Tibial artery (tissue), 4 donors: ENCODE measurements around the gene KIAA0319L.
"Not testable (repeated sequence)": the region's sequence is repeated elsewhere in the genome, so short reads cannot be mapped to it uniquely, and the experiment has no call there.

ENCODE experiments used
- DNase-seq, 2 donors: peaks; one replicate each; pipeline ENCODE4 v3.0.0-alpha.2; 2019
- H3K27ac ChIP-seq, 2 donors: fragments of 200-600 bp; sonication (generic) in 1 of 2; 1 replicate in 1 of 2; 2 replicates in 1 of 2; pipeline ENCODE4 v1.5.1; 2018 to 2019; ENCODE audit warnings: mild to moderate bottlenecking in 1 of 2
- H3K27me3 ChIP-seq, 2 donors: fragments of 200-600 bp; sonication (generic) in 1 of 2; one replicate each; pipeline versions ENCODE4 v1.5.1 to v1.6.0; 2016 to 2019
- H3K36me3 ChIP-seq, 3 donors: fragments of 200-600 bp; sonication (generic) in 2 of 3; one replicate each; pipeline ENCODE4 v1.5.1; 2016 to 2019; ENCODE audit warnings: mild to moderate bottlenecking in 2 of 3
- H3K4me1 ChIP-seq, 4 donors: fragments of 200-600 bp; sonication (generic) in 2 of 4; 1 replicate in 3 of 4; 2 replicates in 1 of 4; pipeline ENCODE4 v1.5.1; 2016 to 2019
- H3K4me3 ChIP-seq, 2 donors: fragments of 200-600 bp; sonication (generic) in 1 of 2; 1 replicate in 1 of 2; 2 replicates in 1 of 2; pipeline ENCODE4 v1.5.1; 2018 to 2019; ENCODE audit warnings: mild to moderate bottlenecking in 2 of 2
- H3K9me3 ChIP-seq, 3 donors: fragments of 200-600 bp; sonication (generic) in 1 of 3; one replicate each; pipeline ENCODE4 v1.5.1; 2016 to 2019
- intact Hi-C: fragments of 100-400 bp; cut with DNase I; formaldehyde crosslinking; loops from one replicate; pipeline ENCODE4 v1.15.0; 2023; ENCODE audit warnings: low total_unique reads
- TF ChIP-seq, protein P1 (sequence below), 2 experiments: fragments of 200-600 bp in 1 of 2; fragments of 450-650 bp in 1 of 2; IDR thresholded peaks; one replicate each; pipeline ENCODE4 v1.5.1; 2017 to 2019; ENCODE audit warnings: antibody characterized with exemption in 2 of 2, mild to moderate bottlenecking in 1 of 2, moderate library complexity in 1 of 2

Gene KIAA0319L

DNA sequence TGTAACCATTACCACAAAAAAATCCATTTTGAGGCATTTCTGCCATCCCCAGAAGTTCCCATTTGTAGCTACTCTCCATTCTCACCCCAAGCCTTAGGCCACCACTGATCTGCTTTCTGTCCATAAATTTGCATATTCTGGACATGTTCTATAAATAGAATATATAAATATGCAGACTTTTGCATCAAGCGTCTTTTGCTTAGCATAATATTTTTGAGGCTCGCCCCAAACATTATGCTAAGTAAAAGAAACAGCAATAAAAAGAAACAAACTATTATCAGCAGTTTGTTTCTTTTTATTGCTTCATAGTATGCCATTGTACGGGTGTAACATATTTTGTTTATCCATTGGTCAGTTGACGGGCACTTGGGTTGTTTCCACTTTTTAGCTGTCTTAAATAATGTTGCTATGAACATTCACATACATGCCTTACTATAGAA is 23.8 kb upstream of the KIAA0319L start:
- intact Hi-C loops, result no loop called here

DNA sequence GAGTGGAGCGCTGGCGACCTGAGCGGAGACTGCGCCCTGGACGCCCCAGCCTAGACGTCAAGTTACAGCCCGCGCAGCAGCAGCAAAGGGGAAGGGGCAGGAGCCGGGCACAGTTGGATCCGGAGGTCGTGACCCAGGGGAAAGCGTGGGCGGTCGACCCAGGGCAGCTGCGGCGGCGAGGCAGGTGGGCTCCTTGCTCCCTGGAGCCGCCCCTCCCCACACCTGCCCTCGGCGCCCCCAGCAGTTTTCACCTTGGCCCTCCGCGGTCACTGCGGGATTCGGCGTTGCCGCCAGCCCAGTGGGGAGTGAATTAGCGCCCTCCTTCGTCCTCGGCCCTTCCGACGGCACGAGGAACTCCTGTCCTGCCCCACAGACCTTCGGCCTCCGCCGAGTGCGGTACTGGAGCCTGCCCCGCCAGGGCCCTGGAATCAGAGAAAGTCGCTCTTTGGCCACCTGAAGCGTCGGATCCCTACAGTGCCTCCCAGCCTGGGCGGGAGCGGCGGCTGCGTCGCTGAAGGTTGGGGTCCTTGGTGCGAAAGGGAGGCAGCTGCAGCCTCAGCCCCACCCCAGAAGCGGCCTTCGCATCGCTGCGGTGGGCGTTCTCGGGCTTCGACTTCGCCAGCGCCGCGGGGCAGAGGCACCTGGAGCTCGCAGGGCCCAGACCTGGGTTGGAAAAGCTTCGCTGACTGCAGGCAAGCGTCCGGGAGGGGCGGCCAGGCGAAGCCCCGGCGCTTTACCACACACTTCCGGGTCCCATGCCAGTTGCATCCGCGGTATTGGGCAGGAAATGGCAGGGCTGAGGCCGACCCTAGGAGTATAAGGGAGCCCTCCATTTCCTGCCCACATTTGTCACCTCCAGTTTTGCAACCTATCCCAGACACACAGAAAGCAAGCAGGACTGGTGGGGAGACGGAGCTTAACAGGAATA is 20.1 kb upstream of the KIAA0319L start:
- TF ChIP-seq, protein P1, sequence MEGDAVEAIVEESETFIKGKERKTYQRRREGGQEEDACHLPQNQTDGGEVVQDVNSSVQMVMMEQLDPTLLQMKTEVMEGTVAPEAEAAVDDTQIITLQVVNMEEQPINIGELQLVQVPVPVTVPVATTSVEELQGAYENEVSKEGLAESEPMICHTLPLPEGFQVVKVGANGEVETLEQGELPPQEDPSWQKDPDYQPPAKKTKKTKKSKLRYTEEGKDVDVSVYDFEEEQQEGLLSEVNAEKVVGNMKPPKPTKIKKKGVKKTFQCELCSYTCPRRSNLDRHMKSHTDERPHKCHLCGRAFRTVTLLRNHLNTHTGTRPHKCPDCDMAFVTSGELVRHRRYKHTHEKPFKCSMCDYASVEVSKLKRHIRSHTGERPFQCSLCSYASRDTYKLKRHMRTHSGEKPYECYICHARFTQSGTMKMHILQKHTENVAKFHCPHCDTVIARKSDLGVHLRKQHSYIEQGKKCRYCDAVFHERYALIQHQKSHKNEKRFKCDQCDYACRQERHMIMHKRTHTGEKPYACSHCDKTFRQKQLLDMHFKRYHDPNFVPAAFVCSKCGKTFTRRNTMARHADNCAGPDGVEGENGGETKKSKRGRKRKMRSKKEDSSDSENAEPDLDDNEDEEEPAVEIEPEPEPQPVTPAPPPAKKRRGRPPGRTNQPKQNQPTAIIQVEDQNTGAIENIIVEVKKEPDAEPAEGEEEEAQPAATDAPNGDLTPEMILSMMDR (IDR thresholded peaks at IDR 0.05), result no peak
- no peaks in the 10 kb centered on the region for H3K36me3 ChIP-seq
- no peak for DNase-seq
- intact Hi-C loops, result no loop called here
- peaks cover 0 to 35% (median 28%) of the 10 kb centered on the region in 4 donors for H3K4me1 ChIP-seq
- no peaks in the 10 kb centered on the region for H3K9me3 ChIP-seq
- H3K27me3 ChIP-seq, result peaks cover 0 to 51% of the 10 kb centered on the region in 2 donors
- peak overlapping the region in 1 of 2 donors; percentile 7 for H3K27ac ChIP-seq
- H3K4me3 ChIP-seq, result peak overlapping the region; percentile 48 to 53

More for the DNA sequence above, 23.8 kb upstream of the KIAA0319L start:
- no peaks in the 10 kb centered on the region for H3K36me3 ChIP-seq
- no peaks in the 10 kb centered on the region for H3K9me3 ChIP-seq
- H3K27me3 ChIP-seq, result peaks cover 0 to 17% of the 10 kb centered on the region in 2 donors
- TF ChIP-seq, protein P1 (IDR thresholded peaks at IDR 0.05), result no peak
- no peak overlapping the region for H3K27ac ChIP-seq
- H3K4me1 ChIP-seq, result peaks cover 0 to 19% (median 15%) of the 10 kb centered on the region in 4 donors
- DNase-seq, result no peak
- H3K4me3 ChIP-seq, result no peak overlapping the region

DNA sequence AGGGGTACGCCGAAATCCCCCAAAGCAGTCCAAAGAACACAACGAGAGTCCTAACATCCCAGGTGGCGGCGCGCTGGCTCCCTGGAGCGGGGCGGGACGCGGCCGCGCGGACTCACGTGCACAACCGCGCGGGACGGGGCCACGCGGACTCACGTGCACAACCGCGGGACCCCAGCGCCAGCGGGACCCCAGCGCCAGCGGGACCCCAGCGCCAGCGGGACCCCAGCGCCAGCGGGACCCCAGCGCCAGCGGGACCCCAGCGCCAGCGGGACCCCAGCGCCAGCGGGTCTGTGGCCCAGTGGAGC is 19.5 kb upstream of the KIAA0319L start:
- H3K36me3 ChIP-seq, H3K27ac ChIP-seq, intact Hi-C loops, DNase-seq, H3K9me3 ChIP-seq: not testable (repeated sequence)
- Histone ChIP-seq H3K4me3 (peak overlapping the region; percentile 48 to 53), H3K4me1 (peaks cover 0 to 35% (median 28%) of the 10 kb centered on the region in 4 donors), H3K27me3 (peaks cover 0 to 57% of the 10 kb centered on the region in 2 donors)

DNA sequence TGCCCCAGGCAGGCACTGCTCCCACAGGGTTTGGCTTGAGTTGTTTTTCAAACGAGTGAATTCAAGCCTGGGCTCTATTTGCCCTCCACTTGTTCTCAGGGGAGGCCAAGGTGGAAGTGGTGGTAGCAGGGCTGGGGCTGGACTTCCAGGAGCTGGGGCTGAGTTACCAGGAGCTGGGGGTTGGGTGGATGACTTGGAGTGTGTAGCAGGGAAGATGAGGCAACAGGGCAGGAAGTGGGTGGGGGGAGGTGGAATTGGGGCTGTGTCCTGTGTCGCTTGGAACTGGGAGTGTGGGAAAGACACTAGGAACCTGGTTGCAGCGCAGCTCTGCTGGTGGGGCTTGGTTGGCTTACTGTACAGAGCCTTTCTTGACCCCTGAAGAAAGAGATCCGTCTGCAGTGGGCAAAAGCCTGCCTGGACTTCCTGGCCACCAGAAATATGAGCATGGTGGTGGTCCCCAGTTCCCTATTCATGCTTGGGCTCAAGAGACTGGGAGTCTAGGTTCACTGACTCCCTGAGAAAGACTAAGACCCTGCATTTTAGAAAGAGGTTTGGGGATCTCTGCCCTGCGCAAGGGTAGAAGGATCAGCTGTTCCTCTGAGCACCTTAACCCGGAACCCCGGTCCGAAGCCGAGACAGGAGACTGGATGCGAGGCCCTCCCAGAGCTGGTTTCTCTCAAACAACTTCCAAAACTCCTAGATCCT is 19.0 kb upstream of the KIAA0319L start:
- intact Hi-C loops, result no loop called here

DNA sequence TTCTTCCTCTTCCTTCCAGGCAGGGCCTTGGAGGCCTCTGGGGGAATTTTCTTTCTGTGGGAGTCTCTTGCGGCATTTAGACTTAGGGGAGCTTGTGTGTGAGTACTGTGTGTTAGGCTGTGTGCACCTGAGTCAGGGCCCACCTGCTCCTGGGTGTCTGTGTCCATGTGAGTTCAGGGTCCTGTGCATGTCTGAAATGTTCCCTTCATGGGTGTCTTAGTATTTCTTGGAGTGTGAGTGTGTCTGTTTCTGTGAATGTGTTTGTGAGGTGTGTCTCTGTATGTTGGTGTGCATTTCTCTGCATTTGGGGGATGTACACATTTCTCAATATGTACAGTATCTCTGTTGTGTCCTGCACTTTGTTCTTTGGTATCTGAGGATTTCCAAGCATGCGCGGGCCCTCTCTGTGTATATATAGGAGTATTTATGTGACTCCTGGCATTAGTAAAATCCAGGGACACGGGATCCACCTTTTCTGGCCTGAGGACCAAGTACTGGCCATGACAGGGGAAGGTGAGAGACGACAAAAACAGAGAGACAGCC is 18.3 kb upstream of the KIAA0319L start:
- intact Hi-C loops, result no loop called here
- TF ChIP-seq, protein P1 (IDR thresholded peaks at IDR 0.05), result no peak
- no peak for DNase-seq
- Histone ChIP-seq H3K9me3 (no peaks in the 10 kb centered on the region), H3K27me3 (peaks cover 0 to 64% of the 10 kb centered on the region in 2 donors), H3K4me1 (peaks cover 0 to 35% (median 28%) of the 10 kb centered on the region in 4 donors), H3K36me3 (no peaks in the 10 kb centered on the region), H3K27ac (no peak overlapping the region), H3K4me3 (no peak overlapping the region)

More for the DNA sequence above, 19.0 kb upstream of the KIAA0319L start:
- H3K9me3 ChIP-seq, result no peaks in the 10 kb centered on the region
- TF ChIP-seq, protein P1 (IDR thresholded peaks at IDR 0.05), result no peak
- peaks cover 0 to 62% of the 10 kb centered on the region in 2 donors for H3K27me3 ChIP-seq
- no peak overlapping the region for H3K27ac ChIP-seq
- H3K4me1 ChIP-seq, result peaks cover 0 to 35% (median 28%) of the 10 kb centered on the region in 4 donors
- DNase-seq, result no peak
- no peaks in the 10 kb centered on the region for H3K36me3 ChIP-seq
- peak overlapping the region in 1 of 2 donors; percentile 53 for H3K4me3 ChIP-seq
